Measurements from ENCODE around the gene STK17A. TPM values are rescaled to one million over a fixed set of nuclear protein-coding genes. Genes with fewer than 3 reads are reported as not detected.

Gene STK17A
- total RNA-seq, 6 donors from 2014 or later: 18.2 to 78.0 (median 38.6) TPM

DNA sequence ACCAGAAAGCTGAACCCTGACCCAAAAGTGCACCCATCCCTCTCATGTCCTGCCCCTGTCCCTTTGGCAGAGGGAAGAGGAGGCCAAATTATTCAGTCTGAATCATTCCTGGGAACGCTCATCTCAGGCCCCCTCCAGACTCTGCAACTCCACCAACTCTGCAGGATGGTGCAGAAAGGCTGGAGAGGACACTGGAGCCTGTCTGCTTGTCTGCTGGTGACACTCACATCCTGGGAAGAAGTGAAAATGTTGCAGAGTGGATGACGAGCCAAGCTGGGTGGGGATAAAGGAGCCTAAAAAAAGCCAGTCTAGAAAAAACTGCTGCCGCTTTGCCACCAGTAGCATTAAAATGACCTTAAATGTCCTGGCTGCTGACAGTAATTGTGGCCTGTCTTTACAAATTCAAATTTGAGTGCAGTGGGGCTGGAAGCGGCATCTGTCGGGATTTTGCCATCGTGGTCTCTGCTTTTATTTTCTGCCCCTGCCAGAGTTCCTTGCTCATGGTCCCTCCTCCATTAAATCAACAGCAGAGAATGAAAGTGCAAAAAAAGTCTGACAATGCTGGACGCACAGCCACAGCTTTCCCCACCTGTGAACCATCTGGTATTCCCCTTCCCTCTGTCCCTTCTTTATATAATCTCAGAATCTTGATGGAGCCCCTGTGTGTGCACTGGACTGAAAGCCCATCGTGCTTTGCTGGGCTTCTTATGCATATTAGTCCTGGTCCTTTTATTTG lies 63.9 kb downstream of the STK17A start:
- peak overlapping the region in 2 of 4 donors; percentile 7 to 16 for H3K4me3 ChIP-seq
- no peak for TF ChIP-seq POLR2AphosphoS5 (IDR thresholded peaks at IDR 0.05)
- TF ChIP-seq POLR2A (IDR thresholded peaks at IDR 0.05): no peak
- TF ChIP-seq, protein P1, sequence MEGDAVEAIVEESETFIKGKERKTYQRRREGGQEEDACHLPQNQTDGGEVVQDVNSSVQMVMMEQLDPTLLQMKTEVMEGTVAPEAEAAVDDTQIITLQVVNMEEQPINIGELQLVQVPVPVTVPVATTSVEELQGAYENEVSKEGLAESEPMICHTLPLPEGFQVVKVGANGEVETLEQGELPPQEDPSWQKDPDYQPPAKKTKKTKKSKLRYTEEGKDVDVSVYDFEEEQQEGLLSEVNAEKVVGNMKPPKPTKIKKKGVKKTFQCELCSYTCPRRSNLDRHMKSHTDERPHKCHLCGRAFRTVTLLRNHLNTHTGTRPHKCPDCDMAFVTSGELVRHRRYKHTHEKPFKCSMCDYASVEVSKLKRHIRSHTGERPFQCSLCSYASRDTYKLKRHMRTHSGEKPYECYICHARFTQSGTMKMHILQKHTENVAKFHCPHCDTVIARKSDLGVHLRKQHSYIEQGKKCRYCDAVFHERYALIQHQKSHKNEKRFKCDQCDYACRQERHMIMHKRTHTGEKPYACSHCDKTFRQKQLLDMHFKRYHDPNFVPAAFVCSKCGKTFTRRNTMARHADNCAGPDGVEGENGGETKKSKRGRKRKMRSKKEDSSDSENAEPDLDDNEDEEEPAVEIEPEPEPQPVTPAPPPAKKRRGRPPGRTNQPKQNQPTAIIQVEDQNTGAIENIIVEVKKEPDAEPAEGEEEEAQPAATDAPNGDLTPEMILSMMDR (IDR thresholded peaks at IDR 0.05): no peak
- no peak for TF ChIP-seq EP300 (IDR thresholded peaks at IDR 0.05)
- no peak for ATAC-seq (ENCODE audit: low FRiP score in 2 of 2)
- peaks cover 47 to 60% (median 56%) of the 10 kb centered on the region in 4 donors for H3K4me1 ChIP-seq
- no peaks in the 10 kb centered on the region for H3K27me3 ChIP-seq
- no peaks in the 10 kb centered on the region for H3K9me3 ChIP-seq
- peak overlapping the region; percentile 87 to 94 (median 90) for H3K27ac ChIP-seq
- 51 to 54% methylated on average over 8 of the region's 8 CpGs for WGBS, 2 donors
- no peak for DNase-seq
- peaks cover 0 to 19% (median 7%) of the 10 kb centered on the region in 4 donors for H3K36me3 ChIP-seq

DNA sequence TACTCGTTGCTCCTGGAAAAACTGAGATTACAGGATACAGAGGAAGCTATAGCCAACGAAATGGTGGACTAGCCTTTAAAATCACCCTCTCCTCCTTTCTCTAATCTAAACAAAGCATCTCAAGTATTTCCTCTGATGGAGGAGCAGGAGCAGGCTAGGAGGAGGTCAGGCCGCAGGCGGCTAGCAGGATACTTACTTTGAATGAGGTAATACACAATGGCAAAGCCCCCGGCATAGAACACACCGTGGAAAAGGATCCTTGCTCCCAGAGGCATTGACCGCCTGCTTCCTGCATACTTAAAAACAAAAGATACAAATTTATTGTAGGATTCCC lies 64.4 kb downstream of the STK17A start:
- 23 to 39% methylated on average over 7 of the region's 7 CpGs for WGBS, 2 donors
- Histone ChIP-seq H3K4me1 (peaks cover 47 to 63% (median 56%) of the 10 kb centered on the region in 4 donors), H3K4me3 (peak overlapping the region in 2 of 4 donors; percentile 7 to 16), H3K9me3 (no peaks in the 10 kb centered on the region), H3K27ac (peak overlapping the region; percentile 87 to 94 (median 90)), H3K36me3 (peaks cover 0 to 13% (median 7%) of the 10 kb centered on the region in 4 donors), H3K27me3 (no peaks in the 10 kb centered on the region)
- ATAC-seq (ENCODE audit: low FRiP score in 2 of 2) (no peak), DNase-seq (no peak)
- TF ChIP-seq, protein P1 (IDR thresholded peaks at IDR 0.05): no peak
- TF ChIP-seq POLR2A (IDR thresholded peaks at IDR 0.05) (no peak), POLR2AphosphoS5 (IDR thresholded peaks at IDR 0.05) (no peak), EP300 (IDR thresholded peaks at IDR 0.05) (no peak)

DNA sequence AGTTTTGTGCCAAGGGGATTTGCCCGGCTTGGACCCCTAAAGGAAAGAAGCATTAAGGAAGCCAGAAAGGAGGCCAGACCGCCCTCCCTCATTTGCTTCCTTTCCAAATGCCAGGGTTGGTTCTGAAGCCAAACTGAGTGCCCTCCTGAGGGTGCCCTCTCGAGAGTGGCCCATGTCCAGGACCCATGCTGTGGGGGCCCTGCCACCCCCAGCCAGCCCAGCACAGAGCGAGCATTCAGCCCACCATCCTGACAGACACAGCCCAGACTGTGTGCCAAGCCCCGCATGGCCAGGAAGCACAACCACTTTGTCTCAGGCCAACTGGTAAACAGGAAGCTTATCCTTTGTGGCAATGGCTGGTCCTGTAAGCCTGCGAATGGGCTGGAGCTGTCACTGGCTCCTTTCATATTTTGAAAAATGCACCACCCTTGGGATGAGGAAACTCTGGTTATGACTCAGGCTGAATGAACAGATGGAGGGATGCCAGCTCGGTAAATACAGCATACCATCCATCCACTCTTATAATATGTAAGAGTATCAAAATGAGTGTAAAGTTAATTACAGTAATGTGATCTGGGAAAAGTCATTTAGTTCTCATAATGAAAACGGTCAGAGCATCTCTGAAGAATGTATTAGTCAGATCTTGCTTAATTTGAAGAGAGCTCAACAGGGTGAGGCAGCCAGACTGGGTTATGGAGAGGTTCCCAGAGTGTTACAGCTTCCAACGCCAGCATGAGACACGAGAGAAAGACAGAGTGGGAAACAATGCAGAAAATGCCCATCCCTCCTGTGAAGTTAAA lies 65.0 kb downstream of the STK17A start:
- H3K27me3 ChIP-seq: no peaks in the 10 kb centered on the region
- peak; percentile 43 to 84 for DNase-seq
- peak overlapping the region; percentile 87 to 94 (median 90) for H3K27ac ChIP-seq
- WGBS, 2 donors: 12 to 15% methylated on average over 8 to 10 of the region's 10 CpGs
- ATAC-seq (ENCODE audit: low FRiP score in 2 of 2): peak; percentile 88
- H3K36me3 ChIP-seq: peaks cover 0 to 11% (median 6%) of the 10 kb centered on the region in 4 donors
- TF ChIP-seq EP300 (IDR thresholded peaks at IDR 0.05) (peak in 2 of 4 donors; percentile 28 to 42), POLR2A (IDR thresholded peaks at IDR 0.05) (no peak), POLR2AphosphoS5 (IDR thresholded peaks at IDR 0.05) (peak; percentile 79 to 92)
- TF ChIP-seq, protein P1 (IDR thresholded peaks at IDR 0.05): peak in 1 of 6 experiments; percentile 12
- peaks cover 47 to 63% (median 56%) of the 10 kb centered on the region in 4 donors for H3K4me1 ChIP-seq
- H3K4me3 ChIP-seq: peak overlapping the region in 2 of 4 donors; percentile 7 to 16
- no peaks in the 10 kb centered on the region for H3K9me3 ChIP-seq

DNA sequence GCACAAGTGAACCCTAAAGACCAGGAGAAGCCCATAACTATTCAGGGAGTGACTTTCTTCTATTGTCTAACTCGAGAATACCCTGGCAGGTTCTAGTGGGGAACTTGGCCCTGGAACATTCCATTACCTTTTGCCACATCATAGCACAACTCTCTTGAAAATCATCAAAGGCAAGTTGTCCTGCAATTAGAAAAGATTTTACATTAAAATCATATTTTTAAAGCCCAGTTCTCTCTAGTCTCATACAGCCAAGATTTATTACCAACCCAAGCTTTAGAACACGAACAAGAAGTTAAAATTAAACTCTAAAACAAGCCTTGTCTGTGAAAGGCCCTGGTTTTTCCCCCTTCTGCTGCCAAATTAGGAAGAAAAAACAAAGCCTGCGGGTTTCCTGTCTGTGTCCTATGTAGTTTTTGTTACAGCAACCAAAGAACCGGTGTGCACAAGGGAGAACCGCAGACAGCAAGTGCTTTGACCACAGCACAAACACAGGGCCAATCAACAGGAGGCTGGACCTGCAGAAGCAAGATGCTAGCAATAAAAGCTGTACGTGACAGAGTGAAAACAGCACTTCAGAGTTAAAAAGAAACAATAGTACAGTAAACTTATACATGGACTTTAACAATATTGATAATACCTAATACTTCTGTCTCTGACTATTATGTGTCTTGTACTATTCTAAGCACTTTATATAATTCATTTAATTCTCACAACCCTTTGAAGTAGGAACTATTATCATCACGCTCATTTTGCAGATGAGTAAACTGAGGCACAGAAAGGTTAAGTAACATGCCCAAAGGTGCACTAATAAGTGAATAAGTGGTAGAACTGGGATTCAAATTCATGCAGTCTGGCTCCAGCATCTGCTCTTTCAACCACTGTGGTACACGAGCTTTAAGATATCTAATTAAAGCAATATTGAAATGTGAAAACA lies 65.8 kb downstream of the STK17A start:
- Histone ChIP-seq H3K27me3 (no peaks in the 10 kb centered on the region), H3K36me3 (peaks cover 0 to 2% (median under 1%) of the 10 kb centered on the region in 4 donors), H3K4me3 (peak overlapping the region in 1 of 4 donors; percentile 5), H3K4me1 (peaks cover 47 to 63% (median 56%) of the 10 kb centered on the region in 4 donors), H3K27ac (peak overlapping the region; percentile 87 to 94 (median 90)), H3K9me3 (no peaks in the 10 kb centered on the region)
- DNase-seq (peak in 1 of 2 donors; percentile 72), ATAC-seq (ENCODE audit: low FRiP score in 2 of 2) (peak; percentile 47 to 60)
- 25 to 27% methylated on average over 8 of the region's 8 CpGs for WGBS, 2 donors
- no peak for TF ChIP-seq POLR2A (IDR thresholded peaks at IDR 0.05)
- TF ChIP-seq, protein P1 (IDR thresholded peaks at IDR 0.05): no peak
- no peak for TF ChIP-seq EP300 (IDR thresholded peaks at IDR 0.05)
- TF ChIP-seq POLR2AphosphoS5 (IDR thresholded peaks at IDR 0.05): peak in 1 of 2 donors; percentile 71

All from upper lobe of left lung (tissue), 6 donors.